NB4 (cell line): ENCODE data around the gene ARHGAP35.

Experiments used
- DNase-seq: peaks from one replicate; pipeline ENCODE4 v3.0.0; 2010; ENCODE audit warnings: low read depth
- H3K4me3 ChIP-seq: one replicate; pipeline ENCODE4 v1.5.1; 2011; ENCODE audit warnings: mild to moderate bottlenecking, low read depth, low read length, moderate library complexity
- CTCF ChIP-seq: IDR thresholded peaks from one replicate; pipeline ENCODE4 v1.5.1; 2012; ENCODE audit warnings: low read depth, low read length
- MAX ChIP-seq: IDR thresholded peaks from 2 replicates; pipeline ENCODE4 v1.6.1; 2011; ENCODE audit warnings: low read depth, low read length
- MYC ChIP-seq: IDR thresholded peaks from 2 replicates; pipeline ENCODE4 v1.6.1; 2011; ENCODE audit warnings: low read depth, low read length
- POLR2A ChIP-seq: IDR thresholded peaks from 2 replicates; pipeline ENCODE4 v1.6.1; 2011; ENCODE audit warnings: mild to moderate bottlenecking; ENCODE audit not compliant: insufficient read length; ENCODE audit errors: extremely low read depth

The ARHGAP35 gene

DNA sequence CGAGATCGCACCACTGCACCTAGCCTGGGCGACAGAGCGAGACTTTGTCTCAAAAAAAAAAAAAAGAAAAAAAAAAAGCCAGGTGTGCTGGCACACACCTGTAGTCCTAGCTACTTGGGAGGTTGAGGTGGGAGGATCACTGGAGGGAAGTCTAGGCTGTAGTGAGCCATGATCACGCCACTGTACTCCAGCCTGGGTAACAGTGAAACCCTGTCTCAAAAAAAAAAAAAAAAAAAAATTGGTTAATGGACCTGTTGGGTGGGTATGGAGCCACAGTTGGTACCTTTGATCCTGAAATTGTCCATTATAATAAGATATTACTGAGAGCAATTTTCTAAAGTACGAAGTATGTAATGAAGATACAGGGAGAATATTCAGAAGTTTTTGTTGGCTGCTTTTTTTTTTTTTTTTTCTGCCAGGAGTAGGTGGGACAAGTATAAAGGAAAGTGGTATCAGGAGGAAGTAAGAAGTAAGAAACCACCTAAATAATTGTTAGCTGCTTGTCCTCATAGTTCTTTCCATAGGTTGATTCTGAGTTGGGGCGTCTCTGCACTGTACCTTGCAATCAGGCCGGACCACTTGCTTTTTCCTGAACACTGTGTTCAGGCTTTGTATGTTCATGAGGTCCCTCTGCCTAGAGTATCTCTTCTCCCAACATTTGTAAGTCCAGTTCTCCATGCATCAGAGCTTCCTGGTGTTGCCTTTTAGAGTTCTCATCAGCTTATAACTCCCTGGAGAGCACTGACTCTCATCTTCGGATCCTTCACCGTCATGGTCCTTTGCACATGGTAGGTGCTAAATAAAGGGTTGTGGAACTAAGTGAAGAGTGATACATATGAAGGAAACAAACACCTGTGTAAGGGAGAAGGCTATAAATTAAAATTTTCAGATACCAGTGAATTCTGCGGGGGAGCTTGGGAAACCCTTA, 31.7 kb downstream of the ARHGAP35 start:
- DNase-seq, result no peak
- no peak overlapping the region for H3K4me3 ChIP-seq

DNA sequence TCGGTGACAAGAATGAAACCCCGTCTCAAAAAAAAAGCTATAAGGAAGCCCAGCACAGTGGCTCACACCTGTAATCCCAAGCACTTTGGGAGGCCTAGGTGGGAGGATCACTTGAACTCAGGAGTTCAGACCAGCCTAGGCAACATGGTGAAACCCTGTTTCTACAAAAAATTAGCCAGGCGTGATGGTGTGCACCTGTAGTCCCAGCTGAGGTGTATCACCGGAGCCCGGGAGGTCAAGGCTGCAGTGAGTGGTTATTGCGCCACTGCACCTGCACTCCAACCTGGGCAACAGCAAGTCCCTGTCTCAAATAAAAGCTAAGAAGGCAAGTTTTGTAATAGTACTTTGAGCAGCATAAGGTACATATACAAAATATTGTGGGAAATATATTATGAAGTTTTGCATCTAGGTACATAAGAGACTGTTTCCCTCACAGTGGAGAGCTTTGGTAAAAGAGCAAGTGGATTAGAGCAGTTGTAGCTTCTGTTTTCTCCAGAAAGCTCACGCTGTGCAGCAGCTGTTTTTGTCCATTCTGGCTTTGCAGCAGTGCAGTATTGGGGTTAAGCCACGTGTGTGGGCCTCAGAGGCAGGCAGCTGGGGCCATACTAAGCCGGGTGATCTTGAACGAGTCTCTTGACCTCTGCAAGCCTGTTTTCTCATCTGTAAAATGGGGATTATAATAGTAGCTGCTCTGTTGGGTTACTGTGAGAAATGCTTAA, 35.4 kb downstream of the ARHGAP35 start:
- no peak for DNase-seq
- TF ChIP-seq MYC, result no peak
- TF ChIP-seq POLR2A, result no peak
- no peak overlapping the region for H3K4me3 ChIP-seq

More for the DNA sequence above, 31.7 kb downstream of the ARHGAP35 start:
- TF ChIP-seq MAX (no peak), POLR2A (no peak), MYC (no peak)

DNA sequence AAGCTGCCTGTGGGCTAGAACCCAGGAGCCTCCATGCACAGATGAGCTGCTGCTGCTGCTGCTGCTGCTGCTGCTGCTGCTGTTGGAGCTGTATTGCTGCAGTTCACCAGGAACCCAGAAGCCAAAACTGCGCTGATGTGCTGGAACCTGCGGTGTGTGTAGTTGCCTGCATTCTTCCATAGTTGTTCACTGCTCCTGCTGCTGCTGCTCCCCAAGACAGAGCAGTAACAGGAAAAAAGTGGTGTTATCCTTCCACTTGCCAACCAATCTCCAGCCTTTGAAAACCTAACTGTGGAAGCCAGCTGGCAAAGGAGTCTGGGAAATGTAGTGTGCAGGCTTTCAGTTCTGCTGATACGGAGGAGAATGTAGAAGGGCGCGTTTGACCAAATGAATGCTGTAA, 37.9 kb downstream of the ARHGAP35 start:
- DNase-seq, result no peak
- H3K4me3 ChIP-seq, result no peak overlapping the region
- TF ChIP-seq POLR2A, result no peak
- no peak for TF ChIP-seq CTCF
- TF ChIP-seq MYC, result no peak

DNA sequence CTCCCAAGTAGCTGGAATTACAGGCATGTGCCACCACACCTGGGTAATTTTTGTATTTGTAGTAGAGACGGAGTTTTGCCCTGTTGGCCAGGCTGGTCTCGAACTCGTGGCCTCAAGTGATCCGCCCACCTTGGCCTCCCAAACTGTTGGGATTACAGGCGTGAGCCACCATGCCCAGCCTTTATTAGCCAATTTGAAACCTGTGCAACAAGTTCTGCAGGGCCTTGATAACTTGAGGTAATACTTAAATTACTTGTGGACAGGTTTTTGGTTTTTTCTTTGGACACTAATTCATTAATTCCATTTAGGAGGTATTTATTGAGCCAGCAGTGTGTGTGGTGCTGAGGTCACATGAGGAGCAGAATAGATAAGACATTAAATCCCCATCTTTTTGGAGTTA, 39.5 kb downstream of the ARHGAP35 start:
- DNase-seq, result no peak
- H3K4me3 ChIP-seq, result no peak overlapping the region
- TF ChIP-seq CTCF (no peak), MAX (no peak), MYC (no peak), POLR2A (no peak)

- H3K4me3 ChIP-seq, result no peak overlapping the region
- DNase-seq, result no peak
- no peak for TF ChIP-seq MYC
- no peak for TF ChIP-seq MAX
- TF ChIP-seq CTCF, result no peak
- TF ChIP-seq POLR2A, result no peak
Observed at GRCh38 chr19:46901701-46902401, 41.1 kb downstream of the ARHGAP35 start.

DNA sequence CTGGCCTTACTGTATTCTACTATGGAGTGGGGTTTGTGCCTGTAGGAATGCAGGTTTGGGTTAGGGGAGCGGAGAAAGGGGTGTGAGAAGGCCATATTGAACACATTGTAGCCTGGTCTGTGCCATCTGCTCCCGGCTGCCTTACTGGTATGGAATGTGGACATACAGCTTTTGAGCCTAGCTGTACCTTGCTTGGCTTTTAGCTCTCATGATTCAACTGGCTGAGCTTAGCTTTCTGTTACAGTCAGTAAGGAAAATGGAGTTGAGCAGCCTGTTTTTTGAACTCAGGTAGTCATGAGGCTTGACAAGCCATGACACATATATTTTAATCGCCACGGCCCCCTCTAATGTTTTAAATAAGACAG, 41.6 kb downstream of the ARHGAP35 start:
- no peak for TF ChIP-seq POLR2A
- no peak for TF ChIP-seq MAX
- no peak for TF ChIP-seq MYC
- TF ChIP-seq CTCF, result no peak
- H3K4me3 ChIP-seq, result no peak overlapping the region
- DNase-seq, result no peak
